ENCODE data around the gene SPC24. TPM values are rescaled to one million over a fixed set of nuclear protein-coding genes. Genes with fewer than 3 reads are reported as not detected.

Gene SPC24
- total and polyA plus RNA-seq, 9 of the 15 experiments (the other 6 are each of a cell fraction or from before 2014, with no cell fraction given) = 18.2 to 154 (median 60.9) TPM

- Histone ChIP-seq H2AFZ (ENCODE audit: low read depth, low read length) (no peak overlapping the region), H3K9me3 (replicated peaks; ENCODE audit: control insufficient read depth, insufficient read depth, low read depth, low read length) (no peaks in the 10 kb centered on the region), H3K9me1 (ENCODE audit: control insufficient read depth, insufficient read depth, low read length) (no peaks in the 10 kb centered on the region), H3K4me1 (replicated peaks in 1 of 2; ENCODE audit: control insufficient read depth in 2 of 2, insufficient read depth in 2 of 2, low read length in 2 of 2) (peaks cover 0 to 3% of the 10 kb centered on the region in 2 experiments; a peak in 1 of 5 replicates), H3K9ac (ENCODE audit: insufficient read depth in 1 of 2, low read depth in 2 of 2, low read length in 2 of 2) (peak overlapping the region in 1 of 2 experiments; percentile 58; a peak in 1 of 4 replicates), H3K36me3 (ENCODE audit: control insufficient read depth, insufficient read depth, low read length) (peaks cover 63% of the 10 kb centered on the region), H3K79me2 (ENCODE audit: control insufficient read depth, insufficient read depth, low read length) (no peaks in the 10 kb centered on the region), H3K4me2 (ENCODE audit: insufficient read depth, low read length) (no peak overlapping the region), H3K27me3 (ENCODE audit: control insufficient read depth in 2 of 2, insufficient read depth in 2 of 2, low read length in 2 of 2) (no peaks in the 10 kb centered on the region), H4K20me1 (replicated peaks; ENCODE audit: control insufficient read depth, insufficient read depth, low read length) (no peaks in the 10 kb centered on the region), H3K4me3 (no peak overlapping the region), H3K27ac (ENCODE audit: extremely low read depth, low read depth, low read length) (no peak overlapping the region)
- intact Hi-C loops (cut with micrococcal nuclease) (no loop called here), in situ Hi-C loops (cut with MboI) (no loop called here)
- FAIRE-seq (no peak), DNase-seq (ENCODE audit: extremely low read depth in 1 of 4, low spot score in 3 of 4) (no peak), ATAC-seq (no peak)
- TF ChIP-seq ZNF780A (CRISPR knock-in tag; IDR thresholded peaks at IDR 0.05) (no peak), ZFP36 (IDR thresholded peaks at IDR 0.05; ENCODE audit: low read depth, low read length, partially characterized antibody) (peak; percentile 49), RBM25 (IDR thresholded peaks at IDR 0.05; ENCODE audit: low read depth, low read length, severe bottlenecking) (peak; percentile 21)
- POLR2A ChIA-PET = interaction anchor here (1.2 to 1.6 kb wide), 2 partner anchors 13 to 26 kb away, joined by 4 read pairs; no protein-coding TSS in a partner anchor
- WGBS (ENCODE audit: insufficient coverage, low coverage, missing lambda C conversion rate) = 93% methylated on average over 26 of the region's 31 CpGs
- CTCF ChIA-PET (ENCODE audit: low intra/inter-chr PET ratio) = no interaction called here
- no TSS peak for BruUV-seq (replicated peaks)
Observed at GRCh38 chr19:11169896-11170678, 14.5 kb upstream of the SPC24 start.

GRCh38 chr19:11168568-11168967 lies 13.0 kb upstream of the SPC24 start:
- H3K9me1 ChIP-seq (ENCODE audit: control insufficient read depth, insufficient read depth, low read length) = no peaks in the 10 kb centered on the region
- in situ Hi-C loops (cut with MboI) (no loop called here), intact Hi-C loops (cut with micrococcal nuclease) (no loop called here)
- no TSS peak for BruUV-seq (replicated peaks)
- ATAC-seq = no peak
- no peak overlapping the region for H3K4me2 ChIP-seq (ENCODE audit: insufficient read depth, low read length)
- CTCF ChIA-PET (ENCODE audit: low intra/inter-chr PET ratio) = no interaction called here
- 94% methylated on average over 7 of the region's 7 CpGs for WGBS (ENCODE audit: insufficient coverage, low coverage, missing lambda C conversion rate)
- DNase-seq (ENCODE audit: extremely low read depth in 1 of 4, low spot score in 3 of 4) = no peak
- no peak overlapping the region for H2AFZ ChIP-seq (ENCODE audit: low read depth, low read length)
- no peaks in the 10 kb centered on the region for H3K27me3 ChIP-seq (ENCODE audit: control insufficient read depth in 2 of 2, insufficient read depth in 2 of 2, low read length in 2 of 2)
- H3K9me3 ChIP-seq (replicated peaks; ENCODE audit: control insufficient read depth, insufficient read depth, low read depth, low read length) = no peaks in the 10 kb centered on the region
- POLR2A ChIA-PET = interaction anchor here (0.8 to 1.6 kb wide), 3 partner anchors 14 to 29 kb away, joined by 4 read pairs; no protein-coding TSS in a partner anchor
- peaks cover 0 to 3% of the 10 kb centered on the region in 2 experiments; a peak in 1 of 5 replicates for H3K4me1 ChIP-seq (replicated peaks in 1 of 2; ENCODE audit: control insufficient read depth in 2 of 2, insufficient read depth in 2 of 2, low read length in 2 of 2)
- H3K9ac ChIP-seq (ENCODE audit: insufficient read depth in 1 of 2, low read depth in 2 of 2, low read length in 2 of 2) = no peak overlapping the region
- no peaks in the 10 kb centered on the region for H3K79me2 ChIP-seq (ENCODE audit: control insufficient read depth, insufficient read depth, low read length)
- H3K36me3 ChIP-seq (ENCODE audit: control insufficient read depth, insufficient read depth, low read length) = peaks cover 48% of the 10 kb centered on the region
- no peaks in the 10 kb centered on the region for H4K20me1 ChIP-seq (replicated peaks; ENCODE audit: control insufficient read depth, insufficient read depth, low read length)
- H3K27ac ChIP-seq (ENCODE audit: extremely low read depth, low read depth, low read length) = no peak overlapping the region
- H3K4me3 ChIP-seq = no peak overlapping the region
- FAIRE-seq = no peak
- TF ChIP-seq ZNF717 (CRISPR knock-in tag; IDR thresholded peaks at IDR 0.05) = no peak
- no peak for TF ChIP-seq EGR1 (conservative IDR thresholded peaks at IDR 0.05)
- no peak for TF ChIP-seq FOXP1 (CRISPR knock-in tag; IDR thresholded peaks at IDR 0.05)
- no peak for TF ChIP-seq BHLHE40 (IDR thresholded peaks at IDR 0.05; ENCODE audit: low read length)
- TF ChIP-seq NFIX (CRISPR knock-in tag; IDR thresholded peaks at IDR 0.05; ENCODE audit: low read depth) = no peak
- TF ChIP-seq MEIS2 (IDR thresholded peaks at IDR 0.05; ENCODE audit: partially characterized antibody) = no peak
- no peak for TF ChIP-seq CHCHD3 (CRISPR knock-in tag; IDR thresholded peaks at IDR 0.05)
- no peak for TF ChIP-seq IRF1 (CRISPR knock-in tag; IDR thresholded peaks at IDR 0.05; ENCODE audit: borderline replicate concordance)
- TF ChIP-seq IFI16 (CRISPR knock-in tag; IDR thresholded peaks at IDR 0.05) = no peak
- no peak for TF ChIP-seq ZNF644 (tag; IDR thresholded peaks at IDR 0.05; ENCODE audit: low read depth)
- no peak for TF ChIP-seq RFX7 (CRISPR knock-in tag; IDR thresholded peaks at IDR 0.05)
- TF ChIP-seq PPARD (CRISPR knock-in tag; IDR thresholded peaks at IDR 0.05) = no peak
- TF ChIP-seq ZNF232 (CRISPR knock-in tag; IDR thresholded peaks at IDR 0.05) = no peak
- TF ChIP-seq NFE2L1 (tag; IDR thresholded peaks at IDR 0.05; ENCODE audit: borderline replicate concordance, low read depth) = no peak
